GM18526 (cell line): ENCODE measurements around the gene ELK4.

ENCODE experiments used
- POLR2A ChIP-seq: IDR thresholded peaks from 3 replicates; pipeline ENCODE4 v1.6.1; 2011; ENCODE audit not compliant: insufficient read length; ENCODE audit errors: extremely low read depth

The ELK4 gene

GRCh38 chr1:205595861-205596260 lies 36.0 kb downstream of the ELK4 start:
- TF ChIP-seq POLR2A, result no peak

GRCh38 chr1:205595435-205595834 lies 36.4 kb downstream of the ELK4 start:
- TF ChIP-seq POLR2A, result no peak

GRCh38 chr1:205594846-205595245 lies 37.0 kb downstream of the ELK4 start:
- TF ChIP-seq POLR2A, result no peak

GRCh38 chr1:205593967-205594366 lies 37.8 kb downstream of the ELK4 start:
- no peak for TF ChIP-seq POLR2A

GRCh38 chr1:205593532-205593931 lies 38.3 kb downstream of the ELK4 start:
- TF ChIP-seq POLR2A, result no peak

GRCh38 chr1:205592443-205593003 lies 39.3 kb downstream of the ELK4 start:
- TF ChIP-seq POLR2A, result no peak

GRCh38 chr1:205591522-205592351 lies 40.1 kb downstream of the ELK4 start:
- peak; percentile 14 for TF ChIP-seq POLR2A

GRCh38 chr1:205590777-205591513 lies 40.9 kb downstream of the ELK4 start:
- no peak for TF ChIP-seq POLR2A

- no peak for TF ChIP-seq POLR2A
Observed at GRCh38 chr1:205590457-205590768, 41.4 kb downstream of the ELK4 start.

GRCh38 chr1:205589618-205590456 lies 42.0 kb downstream of the ELK4 start:
- no peak for TF ChIP-seq POLR2A

GRCh38 chr1:205589046-205589445 lies 42.8 kb downstream of the ELK4 start:
- no peak for TF ChIP-seq POLR2A

- TF ChIP-seq POLR2A, result no peak
Observed at GRCh38 chr1:205588636-205589035, 43.2 kb downstream of the ELK4 start.

GRCh38 chr1:205587581-205587980 lies 44.2 kb downstream of the ELK4 start:
- TF ChIP-seq POLR2A, result no peak

GRCh38 chr1:205585835-205586785 lies 45.7 kb downstream of the ELK4 start:
- TF ChIP-seq POLR2A, result no peak
